Naive B cell (primary cell): Measurements from ENCODE around the gene TULP1. TPM values are rescaled to one million over a fixed set of nuclear protein-coding genes. Genes with fewer than 3 reads are reported as not detected.
A peak's percentile ranks its signal among the peaks of the same experiment; 100 is the strongest.
"Not testable (repeated sequence)": the region's sequence is repeated elsewhere in the genome, so short reads cannot be mapped to it uniquely, and the experiment has no call there.

Source experiments
- ATAC-seq, 2 donors: fragments of 150-1000 bp; cut with Tn5 transposase; 2 replicates each; pipeline ENCODE4 v1.10.0; 2021; ENCODE audit warnings: low read depth in 2 of 2, mild to moderate bottlenecking in 2 of 2, moderate library complexity in 2 of 2
- DNase-seq: peaks from one replicate; pipeline ENCODE4 v3.0.0; 2022
- H3K27ac Mint-ChIP-seq, 6 donors: one replicate each; pipeline ENCODE4 v1.8.0; 2020 to 2022; ENCODE audit warnings: mild to moderate bottlenecking in 6 of 6, mixed read lengths in 6 of 6, moderate library complexity in 5 of 6, inconsistent platforms in 2 of 6
- H3K27me3 Mint-ChIP-seq, 3 donors: one replicate each; pipeline ENCODE4 v1.8.0; 2021 to 2022; ENCODE audit warnings: mixed read lengths in 3 of 3, mild to moderate bottlenecking in 1 of 3
- H3K36me3 Mint-ChIP-seq, 2 donors: one replicate each; pipeline ENCODE4 v1.8.0; 2020 to 2022; ENCODE audit warnings: mixed read lengths in 2 of 2, inconsistent platforms in 1 of 2, mild to moderate bottlenecking in 1 of 2
- H3K4me1 Mint-ChIP-seq, 3 donors: one replicate each; pipeline ENCODE4 v1.8.0; 2020 to 2022; ENCODE audit warnings: mixed read lengths in 3 of 3, inconsistent platforms in 1 of 3, mild to moderate bottlenecking in 1 of 3, moderate library complexity in 1 of 3
- H3K4me3 Mint-ChIP-seq, 8 donors: one replicate each; pipeline ENCODE4 v1.8.0; 2020 to 2022; ENCODE audit warnings: mild to moderate bottlenecking in 8 of 8, mixed read lengths in 8 of 8, moderate library complexity in 8 of 8, inconsistent platforms in 2 of 8
- H3K9me3 Mint-ChIP-seq, 7 donors: one replicate each; pipeline ENCODE4 v1.8.0; 2020 to 2022; ENCODE audit warnings: mixed read lengths in 7 of 7, mild to moderate bottlenecking in 5 of 7, inconsistent platforms in 2 of 7, moderate library complexity in 1 of 7
- polyA plus RNA-seq, 6 donors: library from polyadenylated mRNA; unstranded; fragments of 300-500 nt; fragmentation: Illumina TruSeq; gene quantifications; one replicate each; pipeline ENCODE4 v1.2.3, GENCODE V29; 2021; ENCODE audit warnings: low read depth in 6 of 6

The TULP1 gene
- polyA plus RNA-seq, 6 donors from 2014 or later = not detected

DNA sequence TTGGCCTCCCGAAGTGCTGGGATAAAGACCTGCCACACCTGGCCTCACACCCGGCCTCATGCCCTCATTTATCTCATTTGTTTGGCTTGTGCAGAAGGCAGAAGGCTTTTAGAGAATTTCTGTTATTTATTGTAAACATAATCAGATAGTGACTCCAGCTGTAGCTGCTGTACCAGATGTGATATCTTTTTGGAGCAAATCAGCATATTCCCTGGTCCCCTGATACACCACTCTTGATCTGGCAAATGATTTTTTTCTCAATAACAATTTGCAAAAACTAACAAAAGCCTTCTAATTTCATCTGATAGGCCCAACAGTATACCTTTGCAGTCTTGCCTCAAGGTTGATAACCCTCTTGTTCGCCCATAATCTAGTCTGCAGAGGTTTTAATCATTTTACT is 26.5 kb upstream of the TULP1 start:
- peaks cover 0 to 4% (median 0%) of the 10 kb centered on the region in 3 donors for H3K4me1 Mint-ChIP-seq
- H3K4me3 Mint-ChIP-seq = no peak overlapping the region
- no peak for DNase-seq
- H3K27ac Mint-ChIP-seq = no peak overlapping the region
- peaks cover 0 to 18% (median 5%) of the 10 kb centered on the region in 7 donors for H3K9me3 Mint-ChIP-seq
- no peaks in the 10 kb centered on the region for H3K36me3 Mint-ChIP-seq
- ATAC-seq = no peak
- peaks cover 6 to 15% (median 10%) of the 10 kb centered on the region in 3 donors for H3K27me3 Mint-ChIP-seq

DNA sequence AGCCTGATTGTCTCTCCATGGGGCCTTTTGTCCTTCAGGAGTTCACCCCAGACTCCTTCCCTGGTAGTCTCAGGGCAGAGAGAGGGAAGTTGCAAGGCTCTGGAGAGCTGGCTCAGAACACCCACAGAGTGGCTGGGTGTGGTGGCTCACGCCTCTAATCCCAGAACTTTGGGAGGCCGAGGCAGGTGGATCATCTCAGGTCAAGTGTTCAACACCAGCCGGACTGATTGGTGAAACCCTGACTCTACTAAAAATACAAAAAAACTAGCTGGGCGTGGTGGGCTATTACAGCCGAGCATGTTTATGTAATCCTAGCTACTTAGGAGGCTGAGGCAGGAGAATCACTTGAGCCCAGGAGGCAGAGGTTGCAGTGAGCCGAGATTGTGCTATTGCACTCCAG is 23.2 kb upstream of the TULP1 start:
- H3K36me3 Mint-ChIP-seq, H3K9me3 Mint-ChIP-seq, H3K4me1 Mint-ChIP-seq, H3K27ac Mint-ChIP-seq, ATAC-seq, H3K4me3 Mint-ChIP-seq, DNase-seq: not testable (repeated sequence)
- peaks cover 13 to 22% (median 13%) of the 10 kb centered on the region in 3 donors for H3K27me3 Mint-ChIP-seq

DNA sequence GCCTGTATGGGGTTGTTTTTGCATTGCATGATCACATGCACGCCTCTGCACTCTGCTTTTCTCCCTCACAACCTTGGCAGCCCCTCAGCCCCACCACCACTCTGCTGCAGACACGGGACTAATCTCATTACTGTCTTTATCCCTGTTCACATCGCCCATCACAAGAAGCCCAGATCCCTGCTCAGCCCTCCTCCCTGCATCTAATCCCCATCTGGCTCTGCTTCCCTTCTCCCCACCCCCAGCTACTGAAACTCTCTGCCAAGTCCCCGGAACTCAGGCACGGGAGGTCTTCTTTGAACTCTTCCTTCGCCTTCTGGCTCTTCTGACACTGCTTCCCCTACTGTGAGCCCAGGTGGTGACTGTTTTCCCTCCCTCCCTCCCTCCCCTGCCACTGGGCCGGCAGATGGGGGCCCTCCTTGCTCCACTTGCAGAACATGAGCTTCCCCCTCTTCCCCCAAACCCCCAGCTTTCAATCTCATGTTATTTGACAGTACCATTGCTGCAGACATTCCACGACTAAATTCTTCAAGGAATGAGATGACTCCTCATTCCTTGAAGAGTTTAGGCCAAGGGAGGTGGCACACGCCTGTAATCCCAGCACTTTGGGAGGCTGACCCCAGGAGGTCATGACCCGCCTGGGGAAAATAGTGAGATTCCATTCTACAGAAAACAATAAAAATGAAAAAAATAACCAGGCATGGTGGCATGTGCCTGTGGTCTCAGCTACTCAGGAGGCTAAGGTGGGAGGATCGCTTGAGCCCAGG is 21.9 kb upstream of the TULP1 start:
- no peak for ATAC-seq
- H3K36me3 Mint-ChIP-seq = no peaks in the 10 kb centered on the region

DNA sequence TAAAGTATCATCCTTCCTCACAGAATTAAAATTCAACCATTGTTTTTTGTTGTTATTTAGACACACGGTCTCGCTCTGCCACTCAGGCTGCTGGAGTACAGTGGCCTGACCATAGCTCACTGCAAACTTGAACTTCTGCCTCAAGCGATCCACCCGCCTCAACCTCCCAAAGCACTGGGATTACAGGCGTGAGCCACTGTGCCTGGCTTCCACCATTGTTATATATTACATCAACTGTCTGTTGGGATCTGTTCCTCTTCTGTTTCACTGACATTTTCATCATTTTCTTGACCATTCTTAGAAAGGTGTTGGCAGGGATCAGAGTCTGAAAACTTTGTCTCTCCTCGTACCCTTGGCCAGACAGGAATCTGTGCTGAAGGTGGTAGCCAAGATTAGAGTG is 21.3 kb upstream of the TULP1 start:
- Mint-ChIP-seq H3K36me3 (no peaks in the 10 kb centered on the region), H3K27ac (peak overlapping the region in 1 of 6 donors; percentile 16), H3K27me3 (peaks cover 13 to 22% (median 13%) of the 10 kb centered on the region in 3 donors), H3K4me3 (no peak overlapping the region), H3K4me1 (peaks cover 0 to 6% (median 0%) of the 10 kb centered on the region in 3 donors), H3K9me3 (no peaks in the 10 kb centered on the region)
- ATAC-seq (no peak), DNase-seq (no peak)

More for the DNA sequence above, 21.9 kb upstream of the TULP1 start:
- H3K9me3 Mint-ChIP-seq = no peaks in the 10 kb centered on the region
- H3K27me3 Mint-ChIP-seq = peaks cover 13 to 22% (median 13%) of the 10 kb centered on the region in 3 donors
- no peak for DNase-seq
- H3K27ac Mint-ChIP-seq = peak overlapping the region in 1 of 6 donors; percentile 16
- H3K4me3 Mint-ChIP-seq = no peak overlapping the region
- peaks cover 0 to 6% (median 0%) of the 10 kb centered on the region in 3 donors for H3K4me1 Mint-ChIP-seq

DNA sequence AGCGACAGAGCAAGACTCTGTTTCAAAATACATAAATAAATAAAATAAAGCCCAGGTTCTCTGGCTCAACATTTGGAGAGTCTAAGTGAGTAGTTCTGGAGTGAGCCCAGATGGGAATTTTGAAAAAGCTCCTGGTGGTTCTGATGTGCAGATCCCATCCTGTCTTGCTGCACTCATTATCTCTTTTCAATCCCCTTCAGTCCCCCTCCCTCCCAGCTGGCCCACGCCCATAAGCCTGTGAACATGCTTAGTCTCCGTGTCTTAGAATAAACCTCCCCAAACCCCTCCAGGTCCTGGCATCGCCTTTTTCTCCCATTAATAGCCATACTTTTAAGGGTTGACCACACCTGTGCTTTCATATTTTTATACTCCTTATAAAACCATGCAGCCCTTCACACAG is 19.4 kb upstream of the TULP1 start:
- DNase-seq (no peak), ATAC-seq (no peak)
- Mint-ChIP-seq H3K36me3 (no peaks in the 10 kb centered on the region), H3K9me3 (no peaks in the 10 kb centered on the region), H3K27ac (no peak overlapping the region), H3K4me1 (peaks cover 0 to 6% (median 0%) of the 10 kb centered on the region in 3 donors), H3K4me3 (no peak overlapping the region), H3K27me3 (peaks cover 13 to 22% (median 13%) of the 10 kb centered on the region in 3 donors)

DNA sequence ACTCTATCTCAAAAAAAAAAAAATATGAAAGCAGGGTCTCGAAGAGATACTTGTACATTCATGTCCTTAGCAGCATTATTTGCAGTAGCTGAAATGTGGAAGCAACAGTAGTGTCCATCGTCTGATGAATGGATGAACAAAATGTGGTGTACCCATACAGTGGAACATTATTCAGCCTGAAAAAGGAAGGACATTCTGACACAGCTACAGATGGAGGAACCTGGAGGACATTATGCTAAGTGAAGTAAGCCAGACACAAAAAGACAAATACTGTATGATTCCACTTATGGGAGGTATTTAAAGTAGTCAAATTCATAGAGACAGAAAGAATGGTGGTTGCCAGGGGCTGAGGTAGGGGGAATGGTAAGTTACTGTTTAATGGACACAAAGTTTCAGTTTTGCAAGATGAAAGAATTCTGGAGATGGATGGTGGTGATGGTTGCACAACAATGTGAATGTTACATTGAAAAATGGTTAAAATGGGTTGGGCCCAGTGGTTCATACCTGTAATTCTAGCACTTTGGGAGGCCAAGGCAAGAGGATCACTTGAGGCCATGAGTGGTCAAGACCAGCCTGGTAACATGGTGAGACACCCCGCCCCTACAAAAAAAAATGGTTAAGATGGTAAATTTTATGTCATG is 11.8 kb upstream of the TULP1 start:
- Mint-ChIP-seq H3K36me3 (no peaks in the 10 kb centered on the region), H3K9me3 (no peaks in the 10 kb centered on the region), H3K4me3 (no peak overlapping the region), H3K27ac (no peak overlapping the region), H3K27me3 (no peaks in the 10 kb centered on the region), H3K4me1 (peaks cover 0 to 11% (median 7%) of the 10 kb centered on the region in 3 donors)
- ATAC-seq = no peak
- DNase-seq = no peak

DNA sequence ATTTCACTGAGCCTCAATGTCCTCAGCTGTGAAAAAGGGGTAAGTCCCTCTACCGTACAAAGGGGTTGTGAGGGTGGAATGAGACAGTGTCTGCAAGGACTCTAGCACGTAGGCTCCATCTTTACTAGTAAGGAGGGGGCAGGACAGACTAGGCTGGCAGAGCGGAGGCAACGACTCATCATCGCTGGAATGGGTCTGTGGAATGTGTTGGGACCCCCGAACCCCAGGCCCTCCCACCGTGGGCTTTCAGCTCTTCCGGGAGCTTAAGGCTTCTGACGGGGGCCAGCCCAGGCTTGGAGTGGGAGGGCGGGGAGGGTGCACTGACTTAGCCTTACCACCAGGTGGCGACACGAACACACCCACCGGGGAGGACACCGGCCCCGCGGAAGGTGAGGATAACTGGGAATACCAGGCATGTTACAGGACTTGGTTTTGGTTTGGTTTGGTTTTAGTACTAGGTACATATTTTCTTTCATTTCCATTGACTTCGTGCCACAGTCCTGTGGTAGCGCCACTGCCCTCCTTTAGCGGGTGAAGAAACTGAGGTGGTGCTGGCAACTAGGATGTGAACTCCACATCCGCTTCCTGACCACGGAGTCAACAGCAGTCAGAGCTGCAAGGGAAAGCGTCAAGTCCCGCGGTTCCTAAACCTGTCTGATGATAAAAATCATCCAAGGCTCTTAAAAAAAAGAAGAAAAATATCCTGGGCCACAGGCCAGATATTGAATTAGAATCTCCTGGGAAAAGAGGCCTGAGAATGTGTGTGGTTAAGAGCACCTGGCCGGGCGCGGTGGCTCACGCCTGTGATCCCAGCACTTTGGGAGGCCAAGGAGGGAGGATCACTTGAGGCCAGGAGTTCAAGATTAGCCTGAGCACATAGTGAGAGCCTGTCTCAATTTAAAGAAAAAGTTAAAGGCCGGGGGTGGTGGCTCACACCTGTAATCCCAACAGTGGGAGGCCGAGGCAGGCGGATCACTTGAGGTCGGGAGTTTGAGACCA is 10.3 kb upstream of the TULP1 start:
- peak overlapping the region in 1 of 6 donors; percentile 56 for H3K27ac Mint-ChIP-seq
- no peaks in the 10 kb centered on the region for H3K9me3 Mint-ChIP-seq
- H3K27me3 Mint-ChIP-seq = no peaks in the 10 kb centered on the region
- peak; percentile 71 to 85 for ATAC-seq
- H3K36me3 Mint-ChIP-seq = no peaks in the 10 kb centered on the region
- H3K4me1 Mint-ChIP-seq = peaks cover 0 to 11% (median 7%) of the 10 kb centered on the region in 3 donors
- DNase-seq = peak; percentile 59
- peak overlapping the region in 7 of 8 donors; percentile 42 to 78 (median 70) for H3K4me3 Mint-ChIP-seq

DNA sequence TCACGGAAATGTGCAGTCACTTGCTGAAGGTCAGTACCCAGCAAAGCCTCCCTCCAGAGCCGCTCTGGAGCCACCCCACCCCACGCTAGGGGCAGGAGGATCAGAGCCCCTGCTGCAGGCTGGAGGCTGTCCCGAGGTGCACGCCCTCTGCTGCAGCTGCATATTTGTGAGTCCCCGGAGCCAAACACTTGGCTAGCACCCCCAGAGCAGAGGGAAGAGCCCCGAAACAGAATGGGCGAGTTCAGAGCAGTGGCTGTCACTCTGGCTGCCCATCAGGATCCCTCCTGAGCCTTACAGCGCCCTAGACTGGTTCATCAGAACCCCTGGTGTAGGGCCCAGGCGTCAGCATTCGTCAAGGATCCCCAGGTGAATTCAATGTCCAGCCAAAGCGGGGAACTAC is 9.5 kb upstream of the TULP1 start:
- Mint-ChIP-seq H3K9me3 (no peaks in the 10 kb centered on the region), H3K4me3 (peak overlapping the region in 1 of 8 donors; percentile 44), H3K36me3 (no peaks in the 10 kb centered on the region), H3K27me3 (no peaks in the 10 kb centered on the region), H3K4me1 (peaks cover 0 to 11% (median 7%) of the 10 kb centered on the region in 3 donors), H3K27ac (peak overlapping the region in 1 of 6 donors; percentile 44)
- DNase-seq = no peak
- ATAC-seq = no peak

DNA sequence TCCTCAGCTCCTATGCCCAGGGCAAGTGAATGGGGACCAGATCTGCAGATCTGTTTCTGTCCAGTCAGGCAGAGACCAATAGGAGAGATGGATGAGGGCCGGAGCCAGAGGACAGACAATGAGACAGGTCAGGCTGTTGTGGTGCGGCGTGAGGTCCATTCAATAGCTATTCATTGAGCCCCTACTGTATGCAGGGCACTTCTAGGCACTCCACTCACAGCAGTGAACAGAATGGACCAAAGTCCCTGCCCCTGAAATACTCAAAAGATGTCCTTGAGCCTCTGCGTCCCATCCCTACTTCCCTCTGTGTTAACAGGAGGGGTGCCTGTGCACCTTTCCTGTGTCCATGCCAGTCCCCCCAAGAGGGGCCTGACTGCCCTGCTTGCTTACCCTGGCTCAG is 8.5 kb upstream of the TULP1 start:
- H3K4me3 Mint-ChIP-seq = no peak overlapping the region
- DNase-seq (no peak), ATAC-seq (no peak)
- H3K27me3 Mint-ChIP-seq = no peaks in the 10 kb centered on the region
- H3K27ac Mint-ChIP-seq = no peak overlapping the region
- no peaks in the 10 kb centered on the region for H3K36me3 Mint-ChIP-seq
- no peaks in the 10 kb centered on the region for H3K9me3 Mint-ChIP-seq
- H3K4me1 Mint-ChIP-seq = peaks cover 0 to 11% (median 7%) of the 10 kb centered on the region in 3 donors

DNA sequence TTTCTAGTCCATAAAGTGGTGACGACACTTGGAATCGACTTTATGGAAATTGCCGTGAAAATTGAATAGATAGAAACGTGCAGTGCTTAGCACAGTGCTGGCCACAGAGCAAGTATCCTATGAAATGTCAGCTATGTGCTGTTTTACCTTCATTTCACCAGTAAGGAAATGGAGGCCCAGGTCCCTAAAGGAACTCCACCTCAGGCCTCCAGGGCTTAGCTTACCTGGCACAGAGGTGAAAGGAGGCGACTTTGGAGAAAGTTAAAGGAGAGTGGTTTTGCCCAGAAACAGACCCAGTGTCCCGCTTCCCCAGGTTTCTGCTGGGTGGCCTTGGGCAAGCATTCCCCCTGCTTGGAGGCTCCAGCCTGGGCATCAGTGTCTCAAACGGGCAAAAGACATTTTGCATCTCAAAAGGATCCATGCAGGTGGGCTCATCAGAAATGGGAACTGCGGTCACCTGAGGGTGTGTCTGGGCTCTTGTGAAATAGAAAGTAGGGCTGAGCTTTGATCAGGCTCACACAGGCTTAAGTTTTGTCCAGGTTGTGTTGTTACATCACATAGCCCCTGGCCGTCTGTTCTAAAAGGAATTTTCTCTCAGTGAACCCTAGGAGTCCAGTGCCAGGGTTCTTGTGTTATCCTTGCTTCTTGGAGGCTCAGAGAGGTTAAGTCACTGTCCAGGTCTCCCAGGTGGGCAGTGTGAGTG is 6.8 kb upstream of the TULP1 start:
- no peak for ATAC-seq
- no peak overlapping the region for H3K27ac Mint-ChIP-seq

DNA sequence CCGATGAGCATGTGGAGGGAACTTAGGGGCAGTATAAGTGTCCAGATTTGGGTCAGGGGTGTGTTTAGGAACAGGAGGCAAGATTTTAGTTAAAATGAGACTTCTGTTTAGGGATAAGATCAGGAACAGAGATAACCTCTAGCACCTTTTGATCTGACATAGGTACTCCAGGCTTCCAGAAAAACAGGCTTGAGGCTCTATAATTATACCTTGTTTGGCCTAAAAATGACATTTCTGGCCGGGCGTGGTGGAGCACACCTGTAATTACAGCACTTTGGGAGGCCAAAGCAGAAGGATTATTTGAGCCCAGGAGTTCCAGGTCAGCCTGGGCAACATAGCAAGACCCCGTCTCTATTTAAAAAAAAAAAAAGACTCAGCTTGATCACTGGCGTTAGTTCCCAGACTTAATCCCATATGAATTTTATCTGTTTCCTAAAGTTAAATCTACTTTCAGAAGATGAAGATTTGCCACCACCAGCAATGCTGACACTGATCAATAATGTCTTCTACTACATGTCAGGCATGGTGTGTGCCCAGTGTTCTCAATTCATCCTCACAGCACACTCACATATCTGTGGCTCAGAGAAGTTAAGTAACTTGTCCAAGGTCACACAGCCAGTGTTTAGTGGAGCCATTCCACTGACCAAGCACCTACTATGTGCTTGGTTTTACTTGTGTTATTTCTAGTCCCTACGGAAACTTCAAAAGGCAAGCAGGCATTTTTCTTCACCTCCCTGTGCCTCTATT is 6.0 kb upstream of the TULP1 start:
- peaks cover 0 to 10% (median 7%) of the 10 kb centered on the region in 3 donors for H3K27me3 Mint-ChIP-seq
- H3K36me3 Mint-ChIP-seq = no peaks in the 10 kb centered on the region

More for the DNA sequence above, 6.8 kb upstream of the TULP1 start:
- DNase-seq = no peak
- Mint-ChIP-seq H3K27me3 (peaks cover 0 to 4% (median 4%) of the 10 kb centered on the region in 3 donors), H3K36me3 (no peaks in the 10 kb centered on the region), H3K4me1 (peaks cover 0 to 11% (median 7%) of the 10 kb centered on the region in 3 donors), H3K4me3 (no peak overlapping the region), H3K9me3 (no peaks in the 10 kb centered on the region)

DNA sequence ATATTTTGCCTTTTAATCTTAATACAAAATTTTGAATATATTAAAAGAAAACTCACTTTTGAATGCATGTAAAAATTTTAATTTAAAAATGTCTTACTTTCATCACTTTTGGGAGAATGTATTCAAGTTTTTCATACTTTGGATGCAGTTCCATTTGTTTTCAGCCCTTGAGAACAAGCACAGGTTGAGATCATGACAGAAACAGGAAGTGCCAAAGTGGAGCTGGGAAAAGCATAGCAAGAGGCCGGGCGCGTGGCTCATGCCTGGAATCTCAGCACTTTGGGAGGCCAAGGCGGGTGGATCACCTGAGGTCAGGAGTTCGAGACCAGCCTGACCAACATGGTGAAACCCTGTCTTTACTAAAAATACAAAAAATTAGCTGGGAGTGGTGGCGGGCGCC is 5.3 kb upstream of the TULP1 start:
- H3K27me3 Mint-ChIP-seq, ATAC-seq, H3K4me3 Mint-ChIP-seq, H3K4me1 Mint-ChIP-seq, DNase-seq, H3K36me3 Mint-ChIP-seq, H3K9me3 Mint-ChIP-seq, H3K27ac Mint-ChIP-seq: not testable (repeated sequence)

More for the DNA sequence above, 6.0 kb upstream of the TULP1 start:
- ATAC-seq = no peak
- Mint-ChIP-seq H3K9me3 (no peaks in the 10 kb centered on the region), H3K4me3 (no peak overlapping the region), H3K4me1 (peaks cover 0 to 11% (median 7%) of the 10 kb centered on the region in 3 donors), H3K27ac (no peak overlapping the region)
- no peak for DNase-seq
